K562 (cell line): Measurements from ENCODE around the gene ZMYM4. TPM values are rescaled to one million over a fixed set of nuclear protein-coding genes. Genes with fewer than 3 reads are reported as not detected.

ENCODE experiments used
- ELK1 ChIP-seq: sonication (generic); formaldehyde crosslinking; IDR thresholded peaks from 2 replicates; pipeline ENCODE4 v1.8.1; 2022; ENCODE audit warnings: missing genetic modification reagents
- GATAD2B ChIP-seq: fragments of 450-650 bp; IDR thresholded peaks from 2 replicates; pipeline ENCODE4 v1.6.1; 2017; ENCODE audit warnings: mild to moderate bottlenecking, borderline replicate concordance
- ILF3 ChIP-seq: fragments of 450-650 bp; IDR thresholded peaks from 2 replicates; pipeline ENCODE4 v1.6.1; 2018; ENCODE audit warnings: antibody characterized with exemption, mild to moderate bottlenecking, moderate library complexity, borderline replicate concordance
- MNT ChIP-seq, 2 experiments: fragments of 450-650 bp; conservative IDR thresholded peaks; 2 replicates each; pipeline ENCODE4 v1.6.1; 2017; ENCODE audit warnings: mild to moderate bottlenecking in 2 of 2, moderate library complexity in 2 of 2
- NCOA1 ChIP-seq: fragments of 450-650 bp; IDR thresholded peaks from 2 replicates; pipeline ENCODE4 v1.6.1; 2016; ENCODE audit warnings: low read depth
- NCOA2 ChIP-seq, 2 experiments: fragments of 450-650 bp; IDR thresholded peaks; 2 replicates each; pipeline ENCODE4 v1.6.1; 2018; ENCODE audit warnings: mild to moderate bottlenecking in 2 of 2, moderate library complexity in 1 of 2; ENCODE audit not compliant: partially characterized antibody in 2 of 2
- PATZ1 ChIP-seq: fragments of 250-450 bp; sonication (Bioruptor Pico); IDR thresholded peaks from 2 replicates; pipeline ENCODE4 v1.5.0; 2020; ENCODE audit warnings: mild to moderate bottlenecking, borderline replicate concordance
- PTBP1 ChIP-seq: fragments of 200-400 bp; formaldehyde crosslinking; IDR thresholded peaks from 2 replicates; pipeline ENCODE4 v1.6.1; 2017; ENCODE audit warnings: low read depth, low read length
- RAD21 ChIP-seq, 2 experiments: fragments of 250-450 bp in 1 of 2; fragments of 450-650 bp in 1 of 2; sonication (Bioruptor Pico) in 1 of 2; formaldehyde crosslinking in 1 of 2; IDR thresholded peaks in 1 of 2; conservative IDR thresholded peaks in 1 of 2; 2 replicates each; pipeline versions ENCODE4 v1.4.0 to v1.8.0; 2020 to 2022; ENCODE audit warnings: mild to moderate bottlenecking in 2 of 2, moderate library complexity in 1 of 2
- RBM22 ChIP-seq: fragments of 200-400 bp; formaldehyde crosslinking; IDR thresholded peaks from 2 replicates; pipeline ENCODE4 v1.6.1; 2018; ENCODE audit warnings: low read length, low read depth; ENCODE audit not compliant: poor library complexity, severe bottlenecking
- SMARCC2 ChIP-seq: fragments of 450-650 bp; IDR thresholded peaks from 2 replicates; pipeline ENCODE4 v1.6.1; 2017; ENCODE audit warnings: antibody characterized with exemption, moderate library complexity, mild to moderate bottlenecking, low read depth
- STAG1 ChIP-seq: sonication (generic); formaldehyde crosslinking; IDR thresholded peaks from 2 replicates; pipeline ENCODE4 v1.5.0; 2020; ENCODE audit warnings: missing genetic modification reagents, borderline replicate concordance
- SUPT5H ChIP-seq: fragments of 450-650 bp; IDR thresholded peaks from 2 replicates; pipeline ENCODE4 v1.6.1; 2016
- TCF15 ChIP-seq: fragments of 250-450 bp; sonication (Bioruptor Pico); IDR thresholded peaks from 2 replicates; pipeline ENCODE4 v1.8.0; 2022; ENCODE audit warnings: moderate library complexity, mild to moderate bottlenecking, inconsistent platforms
- U2AF2 ChIP-seq: fragments of 200-400 bp; formaldehyde crosslinking; optimal IDR thresholded peaks from 2 replicates; pipeline ENCODE3; 2017; ENCODE audit warnings: low read depth, mild to moderate bottlenecking, low read length
- USF1 ChIP-seq: sonication (generic); formaldehyde crosslinking; IDR thresholded peaks from 2 replicates; pipeline ENCODE4 v1.9.0; 2022; ENCODE audit warnings: mild to moderate bottlenecking, missing genetic modification reagents
- ZNF224 ChIP-seq: sonication (generic); formaldehyde crosslinking; IDR thresholded peaks from 2 replicates; pipeline ENCODE4 v1.8.0; 2022; ENCODE audit warnings: mild to moderate bottlenecking, missing genetic modification reagents
- ZNF639 ChIP-seq, 2 experiments: fragments of 200-800 bp in 1 of 2; sonication (Bioruptor generic) in 1 of 2; sonication (generic) in 1 of 2; formaldehyde crosslinking in 1 of 2; IDR thresholded peaks in 1 of 2; conservative IDR thresholded peaks in 1 of 2; 2 replicates each; pipeline versions ENCODE4 v1.5.0 to v1.6.1; 2016 to 2020; ENCODE audit warnings: missing compliant biosample characterization in 1 of 2, missing genetic modification characterization in 1 of 2, missing genetic modification reagents in 1 of 2
- ZNF695 ChIP-seq: fragments of 450-650 bp; formaldehyde crosslinking; IDR thresholded peaks from 2 replicates; pipeline ENCODE4 v1.4.0; 2020; ENCODE audit warnings: mild to moderate bottlenecking, moderate library complexity
- ZSCAN32 ChIP-seq: fragments of 450-650 bp; formaldehyde crosslinking; IDR thresholded peaks from 2 replicates; pipeline ENCODE4 v1.4.0; 2020; ENCODE audit warnings: mild to moderate bottlenecking, moderate library complexity
- polyA plus RNA-seq, 8 experiments: library from polyadenylated mRNA; depleted of rRNA in 4 of 8; stranded (reverse) in 5 of 8; unstranded in 3 of 8; fragments of >200 nt; fragmentation: Nextera tagmentation in 2 of 8; fragmentation: Illumina TruSeq in 1 of 8; extraction: Ambion mirVana in 2 of 8; extraction: Trizol in 1 of 8; gene quantifications; 2 replicates each; pipeline versions ENCODE4 v1.2.1 to v1.2.3, GENCODE V29; 2011 to 2014; ENCODE audit warnings: inconsistent platforms in 1 of 8, missing spikeins in 1 of 8
- total RNA-seq, 7 experiments: library from RNA; depleted of rRNA in 6 of 7; stranded (reverse); fragments of >200 nt in 6 of 7; fragmentation: Illumina TruSeq in 2 of 7; extraction: Trizol in 2 of 7; gene quantifications; 2 replicates each; pipeline versions ENCODE4 v1.2.1 to v1.2.3, GENCODE V29; 2011 to 2021; ENCODE audit warnings: low replicate concordance in 1 of 7

Gene ZMYM4
- total and polyA plus RNA-seq, 9 of the 15 experiments (the other 6 are each of a cell fraction or from before 2014, with no cell fraction given), result 15.2 to 77.2 (median 63.3) TPM

GRCh38 chr1:35278886-35279554 is 10.5 kb downstream of the ZMYM4 start (continued):
- TF ChIP-seq ELK1 (CRISPR knock-in tag), result no peak
- TF ChIP-seq U2AF2, result no peak
- TF ChIP-seq STAG1, result no peak
- no peak for TF ChIP-seq SUPT5H
- TF ChIP-seq MNT (conservative IDR thresholded peaks at IDR 0.05), result peak; percentile 97 to 98
- TF ChIP-seq RAD21 (CRISPR knock-in tag; conservative IDR thresholded peaks at IDR 0.05 in 1 of 2, IDR thresholded peaks at IDR 0.05 in 1 of 2), result no peak
- TF ChIP-seq SMARCC2, result peak; percentile 92
- no peak for TF ChIP-seq ZNF695 (CRISPR knock-in tag)
- TF ChIP-seq ZNF639 (CRISPR knock-in tag; conservative IDR thresholded peaks at IDR 0.05 in 1 of 2, IDR thresholded peaks at IDR 0.05 in 1 of 2), result no peak
- 0 out of 2 replicates have a peak, but pooled peaks have one; percentile 57 for TF ChIP-seq TCF15 (CRISPR knock-in tag)
- TF ChIP-seq PTBP1, result no peak
- peak; percentile 27; the same call in 1 of the 2 replicates for TF ChIP-seq ILF3
- no peak for TF ChIP-seq ZSCAN32 (CRISPR knock-in tag)
- peak; percentile 42; the same call in 1 of the 2 replicates for TF ChIP-seq NCOA1
- no peak for TF ChIP-seq ZNF224 (CRISPR knock-in tag)
- TF ChIP-seq GATAD2B, result peak; percentile 79; the same call in 1 of the 2 replicates
- TF ChIP-seq RBM22, result no peak
- no peak for TF ChIP-seq PATZ1 (CRISPR knock-in tag)
- peak in 1 of 2 experiments; percentile 77 for TF ChIP-seq NCOA2 (IDR thresholded peaks at IDR 0.05; ENCODE audit: partially characterized antibody in 2 of 2)
- TF ChIP-seq USF1 (CRISPR knock-in tag), result peak; percentile 78
